Brain microvascular endothelial cell (primary cell): Measurements from ENCODE around the gene EXOC5.
A peak's percentile ranks its signal among the peaks of the same experiment; 100 is the strongest.

Source experiments
- DNase-seq: peaks from one replicate; pipeline ENCODE4 v3.0.0-alpha.2; 2020
- H3K27ac ChIP-seq: fragments of 250-450 bp; sonication (Bioruptor Pico); 2 replicates; pipeline ENCODE4 v1.5.1; 2020; ENCODE audit warnings: mild to moderate bottlenecking, moderate library complexity
- H3K27me3 ChIP-seq: fragments of 250-450 bp; sonication (Bioruptor Pico); replicated peaks from 2 replicates; pipeline ENCODE4 v1.5.1; 2020; ENCODE audit warnings: mild to moderate bottlenecking
- H3K36me3 ChIP-seq: fragments of 250-450 bp; sonication (Bioruptor Pico); replicated peaks from 2 replicates; pipeline ENCODE4 v1.5.1; 2020; ENCODE audit warnings: mild to moderate bottlenecking
- H3K4me3 ChIP-seq: 2 replicates; pipeline ENCODE4 v1.5.1; 2011; ENCODE audit warnings: low read depth, mild to moderate bottlenecking, control low read depth, low read length, moderate library complexity
- in situ Hi-C: cut with HindIII; loops from 2 replicates; pipeline ENCODE4 v1.10.0; 2017; ENCODE audit warnings: low sequenced_read_pairs, low pct_ligation_motif_present
- TF ChIP-seq, protein P1 (sequence below): IDR thresholded peaks from 2 replicates; pipeline ENCODE4 v1.5.1; 2011; ENCODE audit warnings: low read depth, mild to moderate bottlenecking, moderate library complexity, low read length, control low read depth, inconsistent platforms; ENCODE audit errors: missing control alignments

EXOC5 gene

DNA sequence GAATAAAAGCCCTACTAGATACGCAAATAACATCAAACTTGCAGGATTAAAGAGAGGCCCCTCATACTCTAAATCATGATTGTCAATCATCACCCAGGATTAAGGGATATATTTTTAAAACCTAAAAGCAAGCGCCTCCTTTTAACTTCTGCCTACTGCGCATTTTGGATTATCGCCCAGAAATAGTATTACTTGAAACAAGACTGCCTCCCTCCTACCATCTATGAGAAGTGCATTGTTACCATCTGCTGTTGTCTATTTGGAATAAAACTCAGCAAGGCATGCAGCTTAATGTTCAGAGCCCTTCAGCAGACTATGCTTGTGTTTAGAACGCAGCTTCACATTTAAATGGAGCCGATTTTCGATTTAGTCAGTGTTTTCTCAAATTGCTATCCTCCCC is 79.6 kb downstream of the EXOC5 start:
- H3K4me3 ChIP-seq = no peak overlapping the region
- DNase-seq = no peak
- in situ Hi-C loops = no loop called here
- no peak overlapping the region for H3K27ac ChIP-seq
- TF ChIP-seq, protein P1, sequence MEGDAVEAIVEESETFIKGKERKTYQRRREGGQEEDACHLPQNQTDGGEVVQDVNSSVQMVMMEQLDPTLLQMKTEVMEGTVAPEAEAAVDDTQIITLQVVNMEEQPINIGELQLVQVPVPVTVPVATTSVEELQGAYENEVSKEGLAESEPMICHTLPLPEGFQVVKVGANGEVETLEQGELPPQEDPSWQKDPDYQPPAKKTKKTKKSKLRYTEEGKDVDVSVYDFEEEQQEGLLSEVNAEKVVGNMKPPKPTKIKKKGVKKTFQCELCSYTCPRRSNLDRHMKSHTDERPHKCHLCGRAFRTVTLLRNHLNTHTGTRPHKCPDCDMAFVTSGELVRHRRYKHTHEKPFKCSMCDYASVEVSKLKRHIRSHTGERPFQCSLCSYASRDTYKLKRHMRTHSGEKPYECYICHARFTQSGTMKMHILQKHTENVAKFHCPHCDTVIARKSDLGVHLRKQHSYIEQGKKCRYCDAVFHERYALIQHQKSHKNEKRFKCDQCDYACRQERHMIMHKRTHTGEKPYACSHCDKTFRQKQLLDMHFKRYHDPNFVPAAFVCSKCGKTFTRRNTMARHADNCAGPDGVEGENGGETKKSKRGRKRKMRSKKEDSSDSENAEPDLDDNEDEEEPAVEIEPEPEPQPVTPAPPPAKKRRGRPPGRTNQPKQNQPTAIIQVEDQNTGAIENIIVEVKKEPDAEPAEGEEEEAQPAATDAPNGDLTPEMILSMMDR = peak; percentile 12
- H3K27me3 ChIP-seq = no peaks in the 10 kb centered on the region
- no peaks in the 10 kb centered on the region for H3K36me3 ChIP-seq

DNA sequence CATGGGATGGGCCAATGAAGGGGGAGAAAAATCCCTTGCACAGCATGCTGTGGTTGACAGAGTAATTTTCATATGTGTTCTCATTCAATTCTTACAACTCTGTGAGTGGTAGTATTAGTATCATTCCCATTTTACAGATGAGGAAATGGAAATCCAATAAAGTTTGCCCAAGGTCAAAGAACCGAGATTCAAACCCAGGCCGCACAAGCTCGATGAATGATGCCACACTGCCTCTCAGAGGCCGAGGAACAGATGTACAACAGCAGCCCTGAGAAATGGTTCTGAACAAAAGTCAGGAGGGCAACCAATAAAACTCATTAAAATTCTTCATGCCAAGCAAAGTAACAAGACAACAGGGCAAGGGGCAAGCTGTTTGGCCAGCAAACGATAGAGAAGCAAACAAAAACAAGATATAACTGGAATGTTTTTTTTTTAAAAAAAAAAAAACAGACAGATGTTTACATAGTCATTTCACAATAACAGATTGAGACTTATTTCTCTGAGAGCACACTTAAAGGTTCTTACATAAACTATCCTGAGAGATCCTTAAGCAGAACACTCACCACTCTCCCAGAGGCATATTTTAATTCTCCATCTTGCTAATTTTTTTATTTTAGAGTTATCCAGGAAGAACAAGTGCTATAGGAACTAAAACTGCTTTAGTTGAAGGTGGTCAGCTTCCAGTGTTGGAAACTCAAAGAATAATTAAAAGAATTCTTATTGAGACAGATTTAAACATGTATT is 85.8 kb downstream of the EXOC5 start:
- Histone ChIP-seq H3K4me3 (no peak overlapping the region), H3K27me3 (no peaks in the 10 kb centered on the region), H3K36me3 (no peaks in the 10 kb centered on the region), H3K27ac (no peak overlapping the region)
- in situ Hi-C loops = no loop called here
- TF ChIP-seq, protein P1 = peak; percentile 59
- DNase-seq = no peak

DNA sequence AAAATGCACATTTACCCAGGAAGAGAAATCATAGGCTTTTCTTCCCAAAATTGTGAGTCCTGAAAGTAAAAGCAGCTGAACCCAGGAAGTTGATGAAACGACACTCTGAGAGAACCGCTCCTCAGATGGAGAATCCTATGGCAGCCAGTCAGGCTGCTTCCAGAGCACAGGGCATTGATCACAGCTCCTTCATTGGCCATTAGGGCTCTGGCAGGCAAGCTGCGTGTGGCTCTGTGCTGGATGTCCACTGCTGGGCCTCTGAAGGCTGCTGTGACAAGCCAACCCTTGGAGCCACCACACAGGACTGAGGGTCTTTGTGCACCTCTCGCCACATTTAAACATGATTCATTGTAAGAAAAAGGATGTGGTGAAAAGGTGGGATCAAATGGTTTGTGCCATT is 89.4 kb downstream of the EXOC5 start:
- no peak for DNase-seq
- in situ Hi-C loops = no loop called here
- Histone ChIP-seq H3K27me3 (no peaks in the 10 kb centered on the region), H3K4me3 (no peak overlapping the region), H3K27ac (no peak overlapping the region), H3K36me3 (no peaks in the 10 kb centered on the region)
- TF ChIP-seq, protein P1 = no peak

DNA sequence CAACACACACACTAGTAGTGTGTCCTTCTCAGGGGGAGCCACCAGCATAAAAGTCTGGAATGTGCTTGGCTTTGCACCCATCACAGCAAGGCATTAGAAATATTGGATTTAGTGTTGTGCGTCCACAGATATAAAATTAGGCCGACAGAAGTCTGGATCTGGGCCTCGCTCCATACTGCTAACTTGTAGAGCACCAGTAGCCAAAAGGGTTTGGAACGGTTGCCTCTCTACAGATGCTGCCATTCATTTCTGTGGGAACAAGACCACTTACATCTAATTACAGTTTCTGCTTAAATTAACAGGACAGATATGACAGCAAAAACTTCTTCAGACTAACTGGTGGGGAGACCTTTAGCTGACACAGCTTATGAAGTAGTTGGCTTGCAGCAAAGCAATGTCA is 94.2 kb downstream of the EXOC5 start:
- no peaks in the 10 kb centered on the region for H3K27me3 ChIP-seq
- TF ChIP-seq, protein P1 = no peak
- H3K27ac ChIP-seq = no peak overlapping the region

DNA sequence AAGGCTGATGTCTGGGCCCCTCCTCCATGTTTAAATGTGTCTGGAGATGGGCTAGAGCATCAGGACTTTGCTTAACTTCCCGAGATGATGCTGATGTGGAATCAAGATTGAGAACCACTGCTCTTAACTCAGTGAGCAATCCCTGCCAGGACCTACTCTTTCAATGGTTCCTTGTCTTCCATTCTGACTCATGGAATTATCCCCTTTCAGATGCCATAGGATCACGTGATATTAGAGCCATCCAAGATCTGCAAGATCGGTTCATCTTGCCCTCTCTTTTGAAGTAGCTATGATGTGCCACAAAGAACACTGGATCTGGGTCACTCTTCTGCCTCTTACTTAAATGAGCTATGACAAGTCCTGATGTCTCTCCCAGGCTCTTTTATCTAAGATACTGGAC is 96.8 kb downstream of the EXOC5 start:
- H3K27ac ChIP-seq = no peak overlapping the region
- no peak for DNase-seq
- in situ Hi-C loops = no loop called here
- H3K4me3 ChIP-seq = no peak overlapping the region
- H3K36me3 ChIP-seq = no peaks in the 10 kb centered on the region
- TF ChIP-seq, protein P1 = no peak
- H3K27me3 ChIP-seq = no peaks in the 10 kb centered on the region

More for the DNA sequence above, 94.2 kb downstream of the EXOC5 start:
- in situ Hi-C loops = no loop called here
- DNase-seq = no peak
- Histone ChIP-seq H3K36me3 (no peaks in the 10 kb centered on the region), H3K4me3 (no peak overlapping the region)

DNA sequence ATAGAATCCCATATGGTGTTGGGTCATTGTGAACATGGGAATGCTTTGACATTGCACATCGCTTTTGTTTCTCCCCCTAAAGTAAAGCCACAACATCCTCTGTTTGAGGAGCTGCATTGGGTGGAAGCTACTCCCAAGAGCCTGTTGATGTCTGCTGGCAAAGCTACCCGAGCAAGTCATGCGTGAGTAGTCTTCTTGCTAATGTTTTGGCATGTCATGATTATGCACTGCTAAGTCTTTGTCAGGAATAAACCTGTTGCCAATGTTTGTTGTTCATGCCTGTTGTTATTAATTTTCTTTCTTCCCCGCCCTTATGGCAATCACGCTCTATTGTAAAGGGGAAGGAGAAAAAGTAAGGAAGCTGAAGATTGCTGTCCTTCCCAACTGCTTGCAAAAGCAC is 97.3 kb downstream of the EXOC5 start:
- Histone ChIP-seq H3K27ac (no peak overlapping the region), H3K4me3 (no peak overlapping the region), H3K36me3 (no peaks in the 10 kb centered on the region), H3K27me3 (no peaks in the 10 kb centered on the region)
- no peak for DNase-seq
- in situ Hi-C loops = no loop called here
- TF ChIP-seq, protein P1 = no peak
